Measurements from ENCODE around the gene KRTAP4-9. TPM values are rescaled to one million over a fixed set of nuclear protein-coding genes. Genes with fewer than 3 reads are reported as not detected.
"Not testable (repeated sequence)": the region's sequence is repeated elsewhere in the genome, so short reads cannot be mapped to it uniquely, and the experiment has no call there.

KRTAP4-9 gene
- total RNA-seq, 4 donors from 2014 or later, result 10.1 to 58.8 (median 13.1) TPM; not detected in 1

DNA sequence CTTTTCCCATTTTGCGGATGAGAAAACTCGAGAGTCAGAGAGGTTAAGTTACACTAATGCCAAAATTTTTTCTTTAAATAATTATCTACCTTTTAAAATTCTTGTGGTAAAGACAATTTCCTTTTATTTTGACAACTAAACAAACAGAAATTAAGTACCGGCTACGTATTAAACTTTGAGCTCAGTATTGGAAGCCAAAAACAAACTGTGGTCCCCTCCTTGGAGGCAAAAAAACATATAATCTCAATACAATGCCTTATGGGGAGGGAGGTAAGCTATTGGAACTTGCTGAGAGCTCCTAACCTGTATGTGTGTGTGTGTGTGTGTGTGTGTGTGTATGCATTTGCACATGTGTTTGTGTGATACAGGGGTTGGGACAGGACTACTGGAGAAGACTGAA lies 41.7 kb upstream of the KRTAP4-9 start:
- H3K9me3 ChIP-seq, result no peaks in the 10 kb centered on the region
- H3K27me3 ChIP-seq, result peaks cover 4% of the 10 kb centered on the region
- no peaks in the 10 kb centered on the region for H3K4me1 ChIP-seq
- no peak for DNase-seq (ENCODE audit: low spot score in 2 of 2)
- H3K27ac ChIP-seq, result no peak overlapping the region
- 82% methylated on average over 4 of the region's 4 CpGs for WGBS
- TF ChIP-seq POLR2AphosphoS5 (IDR thresholded peaks at IDR 0.05) (no peak), EP300 (IDR thresholded peaks at IDR 0.05) (no peak), POLR2A (IDR thresholded peaks at IDR 0.05) (no peak)
- TF ChIP-seq, protein P1, sequence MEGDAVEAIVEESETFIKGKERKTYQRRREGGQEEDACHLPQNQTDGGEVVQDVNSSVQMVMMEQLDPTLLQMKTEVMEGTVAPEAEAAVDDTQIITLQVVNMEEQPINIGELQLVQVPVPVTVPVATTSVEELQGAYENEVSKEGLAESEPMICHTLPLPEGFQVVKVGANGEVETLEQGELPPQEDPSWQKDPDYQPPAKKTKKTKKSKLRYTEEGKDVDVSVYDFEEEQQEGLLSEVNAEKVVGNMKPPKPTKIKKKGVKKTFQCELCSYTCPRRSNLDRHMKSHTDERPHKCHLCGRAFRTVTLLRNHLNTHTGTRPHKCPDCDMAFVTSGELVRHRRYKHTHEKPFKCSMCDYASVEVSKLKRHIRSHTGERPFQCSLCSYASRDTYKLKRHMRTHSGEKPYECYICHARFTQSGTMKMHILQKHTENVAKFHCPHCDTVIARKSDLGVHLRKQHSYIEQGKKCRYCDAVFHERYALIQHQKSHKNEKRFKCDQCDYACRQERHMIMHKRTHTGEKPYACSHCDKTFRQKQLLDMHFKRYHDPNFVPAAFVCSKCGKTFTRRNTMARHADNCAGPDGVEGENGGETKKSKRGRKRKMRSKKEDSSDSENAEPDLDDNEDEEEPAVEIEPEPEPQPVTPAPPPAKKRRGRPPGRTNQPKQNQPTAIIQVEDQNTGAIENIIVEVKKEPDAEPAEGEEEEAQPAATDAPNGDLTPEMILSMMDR (IDR thresholded peaks at IDR 0.05), result no peak
- no peak overlapping the region for H3K4me3 ChIP-seq
- H3K36me3 ChIP-seq, result no peaks in the 10 kb centered on the region

DNA sequence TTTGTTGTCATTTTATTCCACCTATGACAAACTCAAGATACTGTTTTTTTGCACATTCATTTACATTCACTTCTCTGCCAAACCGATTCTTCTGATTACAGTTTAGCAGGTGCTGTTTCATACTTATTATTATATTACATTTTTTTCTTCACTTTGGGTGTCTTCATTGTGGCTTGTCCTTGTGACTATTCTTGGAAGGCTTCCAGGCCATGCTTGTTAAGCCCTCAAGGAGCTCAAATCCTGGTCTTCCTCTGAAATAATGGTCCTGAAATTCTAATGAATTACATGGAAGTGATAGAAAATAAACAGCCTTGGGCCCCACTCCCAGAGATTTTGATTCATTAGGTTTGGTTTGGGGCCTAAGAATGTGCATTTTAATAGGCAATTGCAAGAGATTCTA lies 40.9 kb upstream of the KRTAP4-9 start:
- Histone ChIP-seq H3K27me3 (peaks cover 4% of the 10 kb centered on the region), H3K4me3 (no peak overlapping the region), H3K4me1 (no peaks in the 10 kb centered on the region), H3K9me3 (no peaks in the 10 kb centered on the region), H3K36me3 (no peaks in the 10 kb centered on the region), H3K27ac (no peak overlapping the region)
- 81% methylated on average over 1 of the region's 1 CpG for WGBS
- DNase-seq (ENCODE audit: low spot score in 2 of 2), result no peak
- TF ChIP-seq EP300 (IDR thresholded peaks at IDR 0.05) (no peak), POLR2AphosphoS5 (IDR thresholded peaks at IDR 0.05) (no peak), POLR2A (IDR thresholded peaks at IDR 0.05) (no peak)
- TF ChIP-seq, protein P1 (IDR thresholded peaks at IDR 0.05), result no peak

DNA sequence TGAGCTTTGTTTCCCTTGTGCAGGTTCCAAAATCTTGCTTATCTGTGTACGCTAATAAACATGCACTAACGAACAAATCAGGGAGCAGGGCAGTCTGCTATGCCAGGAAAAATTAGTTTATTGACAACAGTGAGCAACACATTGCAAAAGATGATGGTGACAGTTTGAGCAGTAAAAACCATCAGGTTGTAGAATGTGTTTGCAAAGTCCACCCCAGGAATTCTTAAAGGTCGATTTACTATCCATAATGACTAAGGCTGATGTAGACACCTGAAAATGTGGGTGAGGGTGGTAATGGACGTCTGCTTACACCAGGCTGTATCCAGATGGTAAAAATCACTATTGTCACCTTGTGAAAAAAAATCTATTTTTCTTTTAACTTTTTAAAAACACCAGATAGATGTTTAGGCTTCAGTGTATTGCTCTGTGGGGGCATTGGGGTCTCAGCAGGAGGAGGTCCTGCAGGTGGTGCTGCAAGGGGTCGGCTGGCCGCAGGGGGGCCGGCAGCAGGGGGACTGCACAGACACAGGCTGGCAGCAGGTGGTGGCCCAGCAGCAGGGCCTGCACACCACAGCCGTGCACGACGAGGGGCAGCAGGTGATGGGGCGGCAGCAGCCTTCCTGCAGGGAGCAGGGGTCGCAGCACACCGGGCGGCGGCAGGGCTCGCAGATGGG lies 40.0 kb upstream of the KRTAP4-9 start:
- H3K4me1 ChIP-seq; H3K27me3 ChIP-seq; H3K27ac ChIP-seq; H3K4me3 ChIP-seq; H3K9me3 ChIP-seq; DNase-seq (ENCODE audit: low spot score in 2 of 2); H3K36me3 ChIP-seq: not testable (repeated sequence)
- WGBS, result 80% methylated on average over 7 of the region's 16 CpGs

DNA sequence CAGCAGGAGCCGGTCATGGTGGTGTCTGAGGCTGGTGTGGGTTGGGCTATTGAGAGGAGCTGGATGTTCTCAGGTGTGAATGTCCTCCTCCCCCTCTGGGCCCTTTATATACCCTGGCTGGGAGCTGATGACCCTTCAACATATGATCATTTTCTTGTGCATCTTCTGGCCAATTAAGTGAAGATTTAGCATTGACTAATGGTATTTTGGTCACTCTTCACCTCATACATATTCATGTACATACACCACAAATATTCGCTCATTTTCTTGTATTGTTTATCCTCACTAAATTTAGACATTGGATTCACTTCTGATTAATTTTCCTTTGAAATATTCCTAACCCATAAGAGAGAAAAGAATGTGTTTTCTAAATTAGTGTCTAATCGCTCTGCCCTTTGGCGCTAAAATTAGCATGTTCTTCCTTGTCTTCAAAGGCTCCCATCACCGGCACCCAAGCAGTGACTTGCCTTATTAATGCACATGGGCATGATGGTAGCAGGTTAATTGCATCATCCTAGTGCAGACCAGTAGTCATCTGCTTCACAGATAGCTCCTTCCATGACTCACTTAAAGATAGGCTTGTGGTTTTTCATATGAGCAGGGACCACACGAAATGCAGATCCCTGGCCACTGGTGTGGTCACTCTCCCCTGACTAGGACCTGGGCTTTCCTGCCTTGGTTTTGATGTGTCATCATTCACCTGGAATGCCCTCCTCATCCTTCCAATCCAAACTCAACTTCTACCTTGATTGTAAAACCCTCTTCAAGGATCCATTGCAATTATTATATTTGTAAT lies 39.2 kb upstream of the KRTAP4-9 start, which contains the start of gene KRTAP2-4:
KRTAP2-4 (minus strand) TSS at position 51 of the 796 bp plus-strand sequence; CDS start at position 17, 34 bp downstream.
- H3K4me3 ChIP-seq, result no peak within 1 kb of the TSS
- no peaks in the 10 kb centered on the region for H3K9me3 ChIP-seq
- no peaks in the 10 kb centered on the region for H3K36me3 ChIP-seq
- H3K27me3 ChIP-seq, result peaks cover 1% of the 10 kb centered on the region
- 73% methylated on average over 6 of the region's 6 CpGs for WGBS
- TF ChIP-seq POLR2A (IDR thresholded peaks at IDR 0.05) (no peak), EP300 (IDR thresholded peaks at IDR 0.05) (no peak), POLR2AphosphoS5 (IDR thresholded peaks at IDR 0.05) (no peak)
- TF ChIP-seq, protein P1 (IDR thresholded peaks at IDR 0.05), result no peak
- no peak within 1 kb of the TSS for H3K27ac ChIP-seq
- H3K4me1 ChIP-seq, result no peaks in the 10 kb centered on the region
- no peak for DNase-seq (ENCODE audit: low spot score in 2 of 2)

DNA sequence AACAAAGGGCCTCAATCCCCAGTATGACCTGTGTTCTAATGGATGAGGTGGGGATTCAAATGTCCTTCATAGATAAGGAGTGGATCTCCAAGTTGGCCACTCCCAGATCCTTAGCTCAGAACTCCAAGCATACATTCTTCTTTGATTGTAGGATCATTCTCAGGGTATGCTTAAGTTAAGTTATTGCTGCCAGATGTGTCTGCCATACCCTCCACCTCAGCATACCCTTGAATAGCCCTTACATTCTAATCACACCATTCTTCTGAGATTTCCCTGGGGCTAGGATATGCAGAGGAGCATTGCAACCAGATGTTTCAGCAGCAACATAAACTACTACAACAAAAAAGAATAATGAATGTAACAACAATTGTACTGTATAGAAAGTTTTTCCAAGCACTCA lies 37.9 kb upstream of the KRTAP4-9 start:
- H3K27me3 ChIP-seq, result no peaks in the 10 kb centered on the region
- no peak for TF ChIP-seq POLR2AphosphoS5 (IDR thresholded peaks at IDR 0.05)
- no peaks in the 10 kb centered on the region for H3K9me3 ChIP-seq
- DNase-seq (ENCODE audit: low spot score in 2 of 2), result no peak
- no peak overlapping the region for H3K27ac ChIP-seq
- H3K4me1 ChIP-seq, result no peaks in the 10 kb centered on the region
- no peaks in the 10 kb centered on the region for H3K36me3 ChIP-seq
- H3K4me3 ChIP-seq, result no peak overlapping the region

DNA sequence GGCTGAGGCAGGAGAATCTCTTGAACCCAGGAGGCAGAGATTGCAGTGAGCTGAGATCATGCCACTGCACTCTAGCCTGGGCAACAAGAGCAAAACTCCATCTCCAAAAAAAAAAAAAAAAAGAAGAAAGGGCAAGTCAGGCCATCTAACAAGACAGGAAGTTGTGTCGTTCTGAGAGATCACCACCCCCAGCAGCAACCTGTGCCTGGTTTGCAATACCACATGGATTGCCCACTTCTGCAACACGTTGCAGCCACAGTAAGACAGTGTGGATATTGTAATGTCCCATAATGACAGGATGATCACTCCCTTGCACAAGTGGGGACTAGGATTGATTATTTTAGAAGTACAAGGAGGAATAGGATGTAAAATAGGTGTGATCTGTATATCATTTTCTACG lies 36.2 kb upstream of the KRTAP4-9 start:
- H3K4me1 ChIP-seq, result no peaks in the 10 kb centered on the region
- TF ChIP-seq EP300 (IDR thresholded peaks at IDR 0.05) (no peak), POLR2AphosphoS5 (IDR thresholded peaks at IDR 0.05) (no peak)
- WGBS, result 79% methylated on average over 3 of the region's 3 CpGs
- no peaks in the 10 kb centered on the region for H3K36me3 ChIP-seq
- no peak overlapping the region for H3K27ac ChIP-seq
- H3K4me3 ChIP-seq, result no peak overlapping the region
- H3K9me3 ChIP-seq, result no peaks in the 10 kb centered on the region
- no peaks in the 10 kb centered on the region for H3K27me3 ChIP-seq
- no peak for DNase-seq (ENCODE audit: low spot score in 2 of 2)

Measured in suprapubic skin (tissue), 4 donors.